GM23248 (cell line): ENCODE results near the gene EEF2KMT. TPM values are rescaled to one million over a fixed set of nuclear protein-coding genes. Genes with fewer than 3 reads are reported as not detected.
A peak's percentile ranks its signal among the peaks of the same experiment; 100 is the strongest.

Experiments used
- DNase-seq: peaks from one replicate; pipeline ENCODE4 v3.0.0-alpha.2; 2015
- H2AFZ ChIP-seq: fragments of 200-600 bp; sonication (generic); 2 replicates; pipeline ENCODE4 v1.6.1; 2016; ENCODE audit warnings: antibody characterized with exemption
- H3F3A ChIP-seq: fragments of 200-600 bp; sonication (generic); 2 replicates; pipeline ENCODE4 v1.6.1; 2016; ENCODE audit warnings: mild to moderate bottlenecking, antibody characterized with exemption, mixed run types; ENCODE audit not compliant: insufficient read depth
- H3K27ac ChIP-seq: fragments of 200-600 bp; sonication (generic); 2 replicates; pipeline ENCODE4 v1.5.1; 2016; ENCODE audit warnings: mild to moderate bottlenecking
- H3K27me3 ChIP-seq: fragments of 200-600 bp; sonication (generic); replicated peaks from 2 replicates; pipeline ENCODE4 v1.6.1; 2016; ENCODE audit warnings: mild to moderate bottlenecking; ENCODE audit not compliant: insufficient read depth
- H3K36me3 ChIP-seq: fragments of 200-600 bp; sonication (generic); 2 replicates; pipeline ENCODE4 v1.6.1; 2016; ENCODE audit warnings: low read depth, mild to moderate bottlenecking
- H3K4me1 ChIP-seq: fragments of 200-600 bp; sonication (generic); 2 replicates; pipeline ENCODE4 v1.6.1; 2016; ENCODE audit warnings: mild to moderate bottlenecking; ENCODE audit not compliant: insufficient read depth
- H3K4me2 ChIP-seq: fragments of 200-600 bp; sonication (generic); one replicate; pipeline ENCODE4 v1.6.1; 2016; ENCODE audit warnings: mild to moderate bottlenecking; ENCODE audit not compliant: unreplicated experiment
- H3K4me3 ChIP-seq: fragments of 200-600 bp; sonication (generic); 2 replicates; pipeline ENCODE4 v1.5.1; 2016; ENCODE audit warnings: mild to moderate bottlenecking
- H3K79me2 ChIP-seq: fragments of 200-600 bp; sonication (generic); 2 replicates; pipeline ENCODE4 v1.6.1; 2016; ENCODE audit warnings: mild to moderate bottlenecking; ENCODE audit not compliant: insufficient read depth
- H3K9ac ChIP-seq: fragments of 200-600 bp; sonication (generic); 2 replicates; pipeline ENCODE4 v1.6.1; 2016; ENCODE audit warnings: mild to moderate bottlenecking
- H3K9me2 ChIP-seq: fragments of 200-600 bp; sonication (generic); 2 replicates; pipeline ENCODE4 v1.6.1; 2016; ENCODE audit warnings: mixed run types, mild to moderate bottlenecking, moderate library complexity; ENCODE audit not compliant: insufficient read depth
- H3K9me3 ChIP-seq: fragments of 200-600 bp; sonication (generic); one replicate; pipeline ENCODE4 v1.6.1; 2017; ENCODE audit warnings: low read depth
- H4K20me1 ChIP-seq: fragments of 200-600 bp; sonication (generic); 2 replicates; pipeline ENCODE4 v1.6.0; 2016; ENCODE audit not compliant: insufficient read depth
- EZH2 ChIP-seq: fragments of 200-600 bp; sonication (generic); IDR thresholded peaks from 2 replicates; pipeline ENCODE4 v1.6.1; 2018; ENCODE audit warnings: antibody characterized with exemption, mild to moderate bottlenecking; ENCODE audit not compliant: insufficient read depth, poor library complexity, severe bottlenecking
- EZH2phosphoT487 ChIP-seq: fragments of 200-600 bp; sonication (generic); IDR thresholded peaks from 2 replicates; pipeline ENCODE4 v1.6.1; 2018; ENCODE audit warnings: antibody characterized with exemption, moderate library complexity, mild to moderate bottlenecking, low read depth; ENCODE audit not compliant: insufficient read depth
- WGBS, 2 experiments: methylation state at CpG; one replicate each; pipeline ENCODE4 v1.1.6; 2015 to 2017; ENCODE audit warnings: low lambda C conversion rate in 2 of 2, low coverage in 1 of 2; ENCODE audit errors: missing lambda C conversion rate in 2 of 2; 5-methylcytosine and 5-hydroxymethylcytosine counted together
- in situ Hi-C: fragments of 300-500 bp; cut with MboI; formaldehyde crosslinking; loops from 2 replicates; pipeline ENCODE4 v1.15.0; 2020
- polyA plus RNA-seq: library from polyadenylated mRNA; unstranded; fragments of >200 nt; fragmentation: Nextera tagmentation; extraction: Ambion mirVana; gene quantifications from 2 replicates; pipeline ENCODE4 v1.2.1, GENCODE V29; 2016
- total RNA-seq: library from RNA; depleted of rRNA; stranded (reverse); fragments of >200 nt; shearing (Covaris generic); gene quantifications from 2 replicates; pipeline ENCODE4 v1.2.3, GENCODE V29; 2014

Gene EEF2KMT
- total and polyA plus RNA-seq, 2 experiments from 2014 or later: 11.2 to 16.2 TPM

GRCh38 chr16:5059386-5060072, 38.1 kb downstream of the EEF2KMT start:
- H4K20me1 ChIP-seq: no peaks in the 10 kb centered on the region
- no peak for DNase-seq
- H2AFZ ChIP-seq: no peak overlapping the region
- H3K4me3 ChIP-seq: no peak overlapping the region
- H3K4me2 ChIP-seq: no peak overlapping the region
- no peaks in the 10 kb centered on the region for H3F3A ChIP-seq
- H3K4me1 ChIP-seq: no peaks in the 10 kb centered on the region
- H3K36me3 ChIP-seq: no peaks in the 10 kb centered on the region
- H3K27ac ChIP-seq: no peak overlapping the region
- WGBS, 2 experiments: 78 to 84% methylated on average over 5 to 6 of the region's 6 CpGs
- no peaks in the 10 kb centered on the region for H3K9me2 ChIP-seq
- no peaks in the 10 kb centered on the region for H3K79me2 ChIP-seq
- TF ChIP-seq EZH2 (no peak), EZH2phosphoT487 (no peak)
- in situ Hi-C loops: no loop called here
- no peaks in the 10 kb centered on the region for H3K9me3 ChIP-seq
- H3K9ac ChIP-seq: no peak overlapping the region
- no peaks in the 10 kb centered on the region for H3K27me3 ChIP-seq

GRCh38 chr16:5058476-5058875, 39.1 kb downstream of the EEF2KMT start:
- WGBS, 2 experiments: 59 to 75% methylated on average over 7 of the region's 7 CpGs
- no peaks in the 10 kb centered on the region for H3K9me3 ChIP-seq
- H3K27ac ChIP-seq: no peak overlapping the region
- no peaks in the 10 kb centered on the region for H3K27me3 ChIP-seq
- in situ Hi-C loops: no loop called here
- no peak overlapping the region for H3K4me3 ChIP-seq
- no peaks in the 10 kb centered on the region for H3K4me1 ChIP-seq
- no peak overlapping the region for H3K4me2 ChIP-seq
- no peak overlapping the region for H2AFZ ChIP-seq
- H4K20me1 ChIP-seq: no peaks in the 10 kb centered on the region
- DNase-seq: peak; percentile 22
- no peaks in the 10 kb centered on the region for H3K9me2 ChIP-seq
- H3K36me3 ChIP-seq: no peaks in the 10 kb centered on the region
- no peak overlapping the region for H3K9ac ChIP-seq
- TF ChIP-seq EZH2phosphoT487 (no peak), EZH2 (no peak)
- H3K79me2 ChIP-seq: no peaks in the 10 kb centered on the region
- no peaks in the 10 kb centered on the region for H3F3A ChIP-seq

DNA sequence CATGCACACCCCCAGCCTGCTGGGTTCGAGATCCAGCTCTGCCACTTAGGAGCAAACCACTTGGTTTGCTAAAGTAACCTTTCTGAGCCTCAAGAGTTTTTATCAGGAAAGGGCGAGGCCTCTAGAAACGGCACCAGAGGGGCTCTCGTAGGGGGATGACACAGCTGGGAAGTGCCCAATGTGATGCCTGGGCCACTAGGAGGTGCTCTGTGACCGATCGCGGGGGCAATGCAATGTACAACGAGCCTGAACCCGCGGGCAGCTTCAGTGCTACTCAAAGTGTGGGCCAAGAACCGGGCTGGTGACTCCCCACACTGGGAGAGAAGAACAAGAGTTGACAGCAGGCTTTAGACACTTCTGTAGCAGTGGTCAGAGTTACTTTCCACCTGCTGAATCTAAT, 41.2 kb downstream of the EEF2KMT start:
- Histone ChIP-seq H3K9me2 (no peaks in the 10 kb centered on the region), H3K9me3 (no peaks in the 10 kb centered on the region), H4K20me1 (no peaks in the 10 kb centered on the region), H3K27me3 (no peaks in the 10 kb centered on the region), H3K9ac (no peak overlapping the region), H3K79me2 (no peaks in the 10 kb centered on the region), H3F3A (no peaks in the 10 kb centered on the region), H3K4me1 (no peaks in the 10 kb centered on the region), H3K4me2 (no peak overlapping the region), H2AFZ (no peak overlapping the region), H3K27ac (no peak overlapping the region), H3K4me3 (no peak overlapping the region), H3K36me3 (no peaks in the 10 kb centered on the region)
- WGBS, 2 experiments: 17 to 22% methylated on average over 11 of the region's 11 CpGs
- TF ChIP-seq EZH2: no peak
- TF ChIP-seq EZH2phosphoT487: no peak
- DNase-seq: peak; percentile 46
- in situ Hi-C loops: no loop called here

- no peaks in the 10 kb centered on the region for H3F3A ChIP-seq
- no peaks in the 10 kb centered on the region for H3K79me2 ChIP-seq
- in situ Hi-C loops: no loop called here
- no peaks in the 10 kb centered on the region for H3K36me3 ChIP-seq
- H3K9me2 ChIP-seq: no peaks in the 10 kb centered on the region
- no peak overlapping the region for H3K4me3 ChIP-seq
- H3K9ac ChIP-seq: no peak overlapping the region
- H3K4me1 ChIP-seq: no peaks in the 10 kb centered on the region
- H3K27me3 ChIP-seq: no peaks in the 10 kb centered on the region
- no peak for DNase-seq
- 68% methylated on average over 16 of the region's 16 CpGs for WGBS, 2 experiments
- no peak overlapping the region for H3K4me2 ChIP-seq
- no peak for TF ChIP-seq EZH2
- TF ChIP-seq EZH2phosphoT487: no peak
- no peak overlapping the region for H3K27ac ChIP-seq
- no peaks in the 10 kb centered on the region for H3K9me3 ChIP-seq
- no peak overlapping the region for H2AFZ ChIP-seq
- H4K20me1 ChIP-seq: no peaks in the 10 kb centered on the region
Measured at GRCh38 chr16:5054876-5055865, 42.4 kb downstream of the EEF2KMT start.
